K562 (cell line): ENCODE results near the gene TARS3. TPM values are rescaled to one million over a fixed set of nuclear protein-coding genes. Genes with fewer than 3 reads are reported as not detected.

Source experiments
- ATAC-seq: fragments of 200-7000 bp; cut with Tn5 transposase; 3 replicates; pipeline ENCODE4 v1.9.1; 2020; ENCODE audit warnings: moderate library complexity
- BruUV-seq: library from RNA; stranded (reverse); fragments of 400-500 nt; replicated peaks from 2 replicates; lab custom pipeline; 2021; lab: Mats Ljungman, UMichigan
- CTCF ChIA-PET: fragments of 300-600 bp; formaldehyde crosslinking; extraction: SDS; loops from one replicate; lab custom pipeline; 2021; ENCODE audit warnings: low intra/inter-chr PET ratio; lab: Yijun Ruan, JAX
- POLR2A ChIA-PET: fragments of 300-600, 350-650 bp; sonication (Branson Sonifier 250); formaldehyde crosslinking; extraction: SDS; loops from one replicate; lab custom pipeline; 2021; ENCODE audit warnings: antibody characterized with exemption, inconsistent platforms; lab: Yijun Ruan, JAX
- DNase-seq, 4 experiments: peaks; one replicate each; pipeline versions ENCODE4 v3.0.0 to v3.0.0-alpha.2; 2011 to 2018; ENCODE audit warnings: low spot score in 3 of 4, mixed read lengths in 3 of 4; ENCODE audit errors: extremely low read depth in 1 of 4
- FAIRE-seq: peaks from 2 replicates; lab custom pipeline; 2011; peaks lifted over from hg19 to GRCh38; lab: Jason Lieb, UNC
- H2AFZ ChIP-seq: 2 replicates; pipeline ENCODE4 v1.6.0; 2011; ENCODE audit warnings: low read depth, low read length, control low read depth, inconsistent platforms
- H3K27ac ChIP-seq: fragments of 200-600 bp; 3 replicates; pipeline ENCODE4 v1.8.0; 2011; ENCODE audit warnings: low read depth, mild to moderate bottlenecking, control low read depth, inconsistent platforms, low read length, moderate library complexity, mixed read lengths; ENCODE audit errors: extremely low read depth
- H3K27me3 ChIP-seq, 2 experiments: fragments of 300-600 bp in 1 of 2; 2 replicates in 1 of 2; 3 replicates in 1 of 2; pipeline versions ENCODE4 v1.6.0 to v1.8.0; 2011; ENCODE audit warnings: inconsistent platforms in 2 of 2, low read length in 2 of 2, mild to moderate bottlenecking in 1 of 2, mixed read lengths in 1 of 2, moderate library complexity in 1 of 2; ENCODE audit not compliant: control insufficient read depth in 2 of 2, insufficient read depth in 2 of 2
- H3K36me3 ChIP-seq: fragments of 300-600 bp; 3 replicates; pipeline ENCODE4 v1.8.0; 2011; ENCODE audit warnings: mild to moderate bottlenecking, low read length, inconsistent platforms; ENCODE audit not compliant: control insufficient read depth, insufficient read depth
- H3K4me1 ChIP-seq, 2 experiments: fragments of 200-600 bp in 1 of 2; replicated peaks in 1 of 2; 2 replicates in 1 of 2; 3 replicates in 1 of 2; pipeline versions ENCODE4 v1.5.1 to v1.8.0; 2011; ENCODE audit warnings: inconsistent platforms in 2 of 2, low read length in 2 of 2, mild to moderate bottlenecking in 1 of 2, mixed read lengths in 1 of 2, moderate library complexity in 1 of 2; ENCODE audit not compliant: control insufficient read depth in 2 of 2, insufficient read depth in 2 of 2
- H3K4me2 ChIP-seq: 2 replicates; pipeline ENCODE4 v1.6.1; 2011; ENCODE audit warnings: low read length, control low read depth, inconsistent platforms, mixed read lengths; ENCODE audit not compliant: insufficient read depth
- H3K4me3 ChIP-seq: fragments of 200-600 bp; sonication (generic), shearing (Covaris generic); 2 replicates; pipeline ENCODE4 v1.5.1; 2016; ENCODE audit warnings: control low read depth, inconsistent platforms
- H3K79me2 ChIP-seq: fragments of 200-600 bp; 3 replicates; pipeline ENCODE4 v1.8.0; 2011; ENCODE audit warnings: low read length, inconsistent platforms; ENCODE audit not compliant: control insufficient read depth, insufficient read depth
- H3K9ac ChIP-seq, 2 experiments: 2 replicates each; pipeline versions ENCODE4 v1.6.0 to v1.6.1; 2011; ENCODE audit warnings: low read depth in 2 of 2, low read length in 2 of 2, control low read depth in 1 of 2, inconsistent platforms in 1 of 2, mild to moderate bottlenecking in 1 of 2, mixed read lengths in 1 of 2; ENCODE audit not compliant: insufficient read depth in 1 of 2
- H3K9me1 ChIP-seq: one replicate; pipeline ENCODE4 v1.6.0; 2011; ENCODE audit warnings: inconsistent platforms, mild to moderate bottlenecking, low read length, moderate library complexity; ENCODE audit not compliant: control insufficient read depth, insufficient read depth
- H3K9me3 ChIP-seq: replicated peaks from 2 replicates; pipeline ENCODE4 v1.5.1; 2011; ENCODE audit warnings: low read depth, low read length, inconsistent platforms; ENCODE audit not compliant: control insufficient read depth, insufficient read depth
- H4K20me1 ChIP-seq: replicated peaks from 2 replicates; pipeline ENCODE4 v1.6.1; 2011; ENCODE audit warnings: low read length, inconsistent platforms, mixed read lengths; ENCODE audit not compliant: control insufficient read depth, insufficient read depth
- AFF4 ChIP-seq: sonication (generic); formaldehyde crosslinking; IDR thresholded peaks from 2 replicates; pipeline ENCODE4 v1.8.0; 2023; ENCODE audit warnings: mild to moderate bottlenecking, missing genetic modification reagents
- CCNT2 ChIP-seq: IDR thresholded peaks from 2 replicates; pipeline ENCODE4 v1.6.1; 2011; ENCODE audit warnings: borderline replicate concordance, low read depth, mild to moderate bottlenecking, moderate library complexity, mixed read lengths, low read length; ENCODE audit not compliant: insufficient read length; ENCODE audit errors: extremely low read depth
- KHSRP ChIP-seq: fragments of 450-650 bp; IDR thresholded peaks from 2 replicates; pipeline ENCODE4 v1.6.1; 2017
- SP2 ChIP-seq: IDR thresholded peaks from 2 replicates; pipeline ENCODE4 v1.6.1; 2011; ENCODE audit warnings: mild to moderate bottlenecking, low read depth, low read length, moderate library complexity; ENCODE audit not compliant: poor library complexity, severe bottlenecking; ENCODE audit errors: extremely low read depth
- TBL1XR1 ChIP-seq, 2 experiments: IDR thresholded peaks; 2 replicates each; pipeline ENCODE4 v1.6.1; 2012; ENCODE audit warnings: improper control_type of control experiment in 2 of 2, low read length in 2 of 2, mild to moderate bottlenecking in 1 of 2
- WGBS: fragments of 100-300 bp; shearing (Covaris generic); methylation state at CpG from one replicate; pipeline ENCODE4 v1.1.6; 2016; ENCODE audit warnings: low coverage, mixed read lengths; ENCODE audit not compliant: insufficient coverage; ENCODE audit errors: missing lambda C conversion rate; 5-methylcytosine and 5-hydroxymethylcytosine counted together
- in situ Hi-C: fragments of 300-500 bp; cut with MboI; formaldehyde crosslinking; loops from 4 replicates; pipeline ENCODE4 v1.15.0; 2018; ENCODE audit warnings: inconsistent platforms, mixed read lengths
- intact Hi-C: fragments of 100-400 bp; cut with micrococcal nuclease; formaldehyde crosslinking; loops from 2 replicates; pipeline ENCODE4 v1.14.2; 2022
- polyA plus RNA-seq, 8 experiments: library from polyadenylated mRNA; depleted of rRNA in 4 of 8; stranded (reverse) in 5 of 8; unstranded in 3 of 8; fragments of >200 nt; fragmentation: Nextera tagmentation in 2 of 8; fragmentation: Illumina TruSeq in 1 of 8; extraction: Ambion mirVana in 2 of 8; extraction: Trizol in 1 of 8; gene quantifications; 2 replicates each; pipeline versions ENCODE4 v1.2.1 to v1.2.3, GENCODE V29; 2011 to 2014; ENCODE audit warnings: inconsistent platforms in 1 of 8, missing spikeins in 1 of 8
- total RNA-seq, 7 experiments: library from RNA; depleted of rRNA in 6 of 7; stranded (reverse); fragments of >200 nt in 6 of 7; fragmentation: Illumina TruSeq in 2 of 7; extraction: Trizol in 2 of 7; gene quantifications; 2 replicates each; pipeline versions ENCODE4 v1.2.1 to v1.2.3, GENCODE V29; 2011 to 2021; ENCODE audit warnings: low replicate concordance in 1 of 7
- TF ChIP-seq, protein P1 (sequence below): IDR thresholded peaks from 2 replicates; pipeline ENCODE4 v1.6.1; 2011; ENCODE audit warnings: borderline replicate concordance, low read depth, mild to moderate bottlenecking, moderate library complexity, low read length; ENCODE audit not compliant: insufficient read depth, poor library complexity, severe bottlenecking

The TARS3 gene
- total and polyA plus RNA-seq, 9 of the 15 experiments (the other 6 are each of a cell fraction or from before 2014, with no cell fraction given) = 2.1 to 14.7 (median 9.8) TPM

DNA sequence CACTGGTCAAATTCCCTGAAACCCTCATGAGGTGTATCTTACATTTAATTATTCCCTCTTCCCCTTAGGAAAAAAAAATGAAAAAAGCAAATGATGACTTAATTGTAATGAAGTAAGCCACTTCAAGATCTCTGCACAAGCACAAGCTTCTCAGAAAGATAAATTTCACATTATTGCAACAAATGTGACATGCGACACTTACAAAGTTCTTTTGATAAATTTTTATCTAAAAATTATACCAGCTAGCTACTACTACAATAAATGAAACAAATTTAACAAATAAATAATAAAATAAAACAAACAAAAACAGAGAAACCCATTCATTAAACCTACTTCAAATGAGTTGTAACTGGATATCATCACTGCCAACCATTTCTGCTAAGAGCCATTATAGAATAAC lies 62.1 kb downstream of the TARS3 start (continued):
- TF ChIP-seq CCNT2 = no peak
- TF ChIP-seq, protein P1, sequence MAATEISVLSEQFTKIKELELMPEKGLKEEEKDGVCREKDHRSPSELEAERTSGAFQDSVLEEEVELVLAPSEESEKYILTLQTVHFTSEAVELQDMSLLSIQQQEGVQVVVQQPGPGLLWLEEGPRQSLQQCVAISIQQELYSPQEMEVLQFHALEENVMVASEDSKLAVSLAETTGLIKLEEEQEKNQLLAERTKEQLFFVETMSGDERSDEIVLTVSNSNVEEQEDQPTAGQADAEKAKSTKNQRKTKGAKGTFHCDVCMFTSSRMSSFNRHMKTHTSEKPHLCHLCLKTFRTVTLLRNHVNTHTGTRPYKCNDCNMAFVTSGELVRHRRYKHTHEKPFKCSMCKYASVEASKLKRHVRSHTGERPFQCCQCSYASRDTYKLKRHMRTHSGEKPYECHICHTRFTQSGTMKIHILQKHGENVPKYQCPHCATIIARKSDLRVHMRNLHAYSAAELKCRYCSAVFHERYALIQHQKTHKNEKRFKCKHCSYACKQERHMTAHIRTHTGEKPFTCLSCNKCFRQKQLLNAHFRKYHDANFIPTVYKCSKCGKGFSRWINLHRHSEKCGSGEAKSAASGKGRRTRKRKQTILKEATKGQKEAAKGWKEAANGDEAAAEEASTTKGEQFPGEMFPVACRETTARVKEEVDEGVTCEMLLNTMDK = no peak
- TF ChIP-seq SP2 = no peak

GRCh38 chr15:101660005-101660404 lies 64.3 kb downstream of the TARS3 start:
- intact Hi-C loops (no loop called here), in situ Hi-C loops (no loop called here)
- Histone ChIP-seq H3K27me3 (no peaks in the 10 kb centered on the region), H3K27ac (no peak overlapping the region), H4K20me1 (no peaks in the 10 kb centered on the region), H3K79me2 (no peaks in the 10 kb centered on the region), H3K9me3 (no peaks in the 10 kb centered on the region), H3K4me2 (no peak overlapping the region), H3K9ac (no peak overlapping the region), H3K4me1 (peaks cover 4 to 7% of the 10 kb centered on the region in 2 experiments; a peak in 4 of 5 replicates), H3K4me3 (no peak overlapping the region), H3K9me1 (no peaks in the 10 kb centered on the region), H2AFZ (no peak overlapping the region), H3K36me3 (peaks cover 12% of the 10 kb centered on the region; the same call in 1 of the 3 replicates)
- ATAC-seq = no peak
- no peak for TF ChIP-seq KHSRP
- no peak for TF ChIP-seq AFF4 (CRISPR knock-in tag)
- no peak for TF ChIP-seq TBL1XR1 (IDR thresholded peaks at IDR 0.05; ENCODE audit: low read length in 2 of 2)
- ChIA-PET CTCF (no interaction called here), POLR2A (no interaction called here)
- no TSS peak for BruUV-seq
- FAIRE-seq = no peak
- WGBS = 100% methylated on average over 2 of the region's 2 CpGs
- no peak for DNase-seq
